Psoas muscle (tissue), 8 donors: ENCODE measurements around the gene ACSS3. TPM values are rescaled to one million over a fixed set of nuclear protein-coding genes. Genes with fewer than 3 reads are reported as not detected.
"Not testable (repeated sequence)": the region's sequence is repeated elsewhere in the genome, so short reads cannot be mapped to it uniquely, and the experiment has no call there.

Source experiments
- ATAC-seq, 4 donors: fragments of 200-7000 bp; cut with Tn5 transposase; one replicate each; pipeline ENCODE4 v1.9.1; 2020; ENCODE audit warnings: moderate library complexity in 3 of 4, mild to moderate bottlenecking in 2 of 4
- DNase-seq, 2 donors: peaks; one replicate each; pipeline ENCODE4 v3.0.0-alpha.2; 2020
- H3K27ac ChIP-seq: fragments of 200-600 bp; one replicate; pipeline ENCODE4 v1.8.0; 2022
- H3K27me3 ChIP-seq, 3 donors: fragments of 200-600 bp in 1 of 3; one replicate each; pipeline versions ENCODE4 v1.6.1 to v1.8.0; 2013 to 2022; ENCODE audit warnings: low read length in 2 of 3, mild to moderate bottlenecking in 2 of 3, moderate library complexity in 1 of 3; ENCODE audit not compliant: insufficient read depth in 3 of 3
- H3K36me3 ChIP-seq, 2 donors: fragments of 200-600 bp in 1 of 2; one replicate each; pipeline versions ENCODE4 v1.6.1 to v1.8.0; 2013 to 2022; ENCODE audit warnings: low read depth in 1 of 2, mild to moderate bottlenecking in 1 of 2, moderate library complexity in 1 of 2; ENCODE audit not compliant: insufficient read depth in 1 of 2
- H3K4me1 ChIP-seq: fragments of 200-600 bp; one replicate; pipeline ENCODE4 v1.8.0; 2022
- H3K4me3 ChIP-seq: fragments of 200-600 bp; one replicate; pipeline ENCODE4 v1.8.0; 2022; ENCODE audit warnings: mild to moderate bottlenecking
- H3K9me3 ChIP-seq: fragments of 200-600 bp; one replicate; pipeline ENCODE4 v1.8.0; 2022
- CTCF ChIP-seq: fragments of 200-600 bp; IDR thresholded peaks from one replicate; pipeline ENCODE4 v1.8.0; 2022; ENCODE audit warnings: antibody characterized with exemption
- WGBS, 3 donors: extraction: QIAGEN DNeasy Blood & Tissue Kit; methylation state at CpG; one replicate each; pipeline versions ENCODE4 v1.1.6 to v1.1.7; 2013; 5-methylcytosine and 5-hydroxymethylcytosine counted together
- intact Hi-C, 2 donors: fragments of 100-400 bp; cut with DNase I; formaldehyde crosslinking; loops; one replicate each; pipeline versions ENCODE4 v1.11.0 to v1.14.2; 2022
- long read RNA-seq, 2 donors: library from polyadenylated mRNA; unstranded; transcript quantifications; one replicate each; pipeline ENCODE4 v2.0.0, GENCODE V29; 2021
- polyA plus RNA-seq, 3 donors: library from polyadenylated mRNA; stranded (reverse); fragments of 200-250 nt; gene quantifications; one replicate each; pipeline ENCODE4 v1.2.3, GENCODE V29; 2013
- total RNA-seq, 4 donors: library from RNA; stranded (reverse); fragmentation: NEBNext Ultra II Directional in 2 of 4; extraction: Animal tissue kit (Norgen Biotek cat#: 25700) in 2 of 4; gene quantifications; one replicate each; pipeline versions ENCODE4 v1.2.1 to v1.2.4, GENCODE V29; 2021 to 2023
- donor health status: healthy with polysubstance abuse.
- donor health status: DM: no; HTN: no; CAD: no; lungs with moderate emphysema.
- donor health status: Bipolar disorder and iron deficiency.
- donor health status: healthy.
- donor health status: DM: yes; HTN: yes; CAD: no.
- donor health status: DM: no; HTN: no; CAD: no.
- donor health status: DM: no; HTN: no; CAD: no.
- donor health status: DM: yes; HTN: yes; CAD: no.

Gene ACSS3
- total RNA-seq (10 to 100 TPM in 3 of 4 donors, 1 to 10 TPM in 1; 7.1 to 21.9 (median 14.5) TPM), polyA plus RNA-seq (1 to 10 TPM; 1.3 to 5.4 (median 3.0) TPM)
- long read RNA-seq, donor 1, full-length matches to known transcripts, result 7 of 11 reads
- long read RNA-seq, donor 1, partial matches to known transcripts, result 0 of 11 reads
- long read RNA-seq, donor 1, other reads (novel, unspliced or antisense), result 4 of 11 reads
- long read RNA-seq, donor 2, full-length matches to known transcripts, result 3 of 7 reads
- long read RNA-seq, donor 2, partial matches to known transcripts, result 0 of 7 reads
- long read RNA-seq, donor 2, other reads (novel, unspliced or antisense), result 4 of 7 reads

GRCh38 chr12:81077686-81078441, at the start of gene ACSS3:
ACSS3 (plus strand) TSS chr12:81078079; CDS start chr12:81078121, 42 bp downstream.
- intact Hi-C loops, result no loop called here
- no peak for TF ChIP-seq CTCF
- DNase-seq (peak; percentile 70 to 76), ATAC-seq (peak; percentile 66 to 81 (median 72))
- no peaks in the 10 kb centered on the region for H3K27me3 ChIP-seq
- WGBS, 3 donors, result 1 to 2% (median 1%) methylated on average over 49 of the region's 49 CpGs
- peaks cover 6% of the 10 kb centered on the region for H3K4me1 ChIP-seq
- H3K4me3 ChIP-seq, result peak within 1 kb of the TSS; percentile 86
- no peaks in the 10 kb centered on the region for H3K9me3 ChIP-seq
- no peaks in the 10 kb centered on the region for H3K36me3 ChIP-seq
- peak within 1 kb of the TSS; percentile 94 for H3K27ac ChIP-seq

DNA sequence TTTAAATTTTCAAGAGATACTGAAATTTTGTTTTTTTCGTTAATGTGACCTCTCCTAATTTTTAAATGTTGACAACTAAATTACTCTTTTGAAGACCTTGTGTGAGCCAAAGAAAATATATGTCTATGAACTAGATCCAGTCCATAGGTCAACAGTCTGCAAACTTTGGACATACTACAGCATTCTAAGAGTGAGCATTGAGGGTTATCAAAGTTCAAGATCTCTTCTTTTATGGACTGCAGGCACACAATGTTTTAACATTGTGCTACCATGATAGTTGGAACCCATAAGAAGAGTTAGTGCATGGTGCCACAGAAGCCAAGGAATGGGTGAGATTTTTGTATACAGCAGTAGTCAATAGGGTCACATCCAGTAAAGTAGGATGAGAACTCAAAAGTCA, 43.0 kb upstream of the ACSS3 start:
- 75 to 90% (median 77%) methylated on average over 1 of the region's 1 CpG for WGBS, 3 donors
- no peaks in the 10 kb centered on the region for H3K9me3 ChIP-seq
- DNase-seq (no peak), ATAC-seq (no peak)
- H3K36me3 ChIP-seq, result no peaks in the 10 kb centered on the region
- intact Hi-C loops, result no loop called here
- no peak overlapping the region for H3K4me3 ChIP-seq
- H3K27me3 ChIP-seq, result no peaks in the 10 kb centered on the region
- H3K4me1 ChIP-seq, result no peaks in the 10 kb centered on the region
- no peak for TF ChIP-seq CTCF
- no peak overlapping the region for H3K27ac ChIP-seq

GRCh38 chr12:81039231-81039630, 38.6 kb upstream of the ACSS3 start:
- no peak for TF ChIP-seq CTCF
- ATAC-seq (no peak), DNase-seq (no peak)
- no peaks in the 10 kb centered on the region for H3K4me1 ChIP-seq
- 41 to 52% (median 41%) methylated on average over 2 of the region's 2 CpGs for WGBS, 3 donors
- H3K27me3 ChIP-seq, result no peaks in the 10 kb centered on the region
- H3K4me3 ChIP-seq, result no peak overlapping the region
- H3K9me3 ChIP-seq, result no peaks in the 10 kb centered on the region
- no peak overlapping the region for H3K27ac ChIP-seq
- intact Hi-C loops, result no loop called here
- no peaks in the 10 kb centered on the region for H3K36me3 ChIP-seq

DNA sequence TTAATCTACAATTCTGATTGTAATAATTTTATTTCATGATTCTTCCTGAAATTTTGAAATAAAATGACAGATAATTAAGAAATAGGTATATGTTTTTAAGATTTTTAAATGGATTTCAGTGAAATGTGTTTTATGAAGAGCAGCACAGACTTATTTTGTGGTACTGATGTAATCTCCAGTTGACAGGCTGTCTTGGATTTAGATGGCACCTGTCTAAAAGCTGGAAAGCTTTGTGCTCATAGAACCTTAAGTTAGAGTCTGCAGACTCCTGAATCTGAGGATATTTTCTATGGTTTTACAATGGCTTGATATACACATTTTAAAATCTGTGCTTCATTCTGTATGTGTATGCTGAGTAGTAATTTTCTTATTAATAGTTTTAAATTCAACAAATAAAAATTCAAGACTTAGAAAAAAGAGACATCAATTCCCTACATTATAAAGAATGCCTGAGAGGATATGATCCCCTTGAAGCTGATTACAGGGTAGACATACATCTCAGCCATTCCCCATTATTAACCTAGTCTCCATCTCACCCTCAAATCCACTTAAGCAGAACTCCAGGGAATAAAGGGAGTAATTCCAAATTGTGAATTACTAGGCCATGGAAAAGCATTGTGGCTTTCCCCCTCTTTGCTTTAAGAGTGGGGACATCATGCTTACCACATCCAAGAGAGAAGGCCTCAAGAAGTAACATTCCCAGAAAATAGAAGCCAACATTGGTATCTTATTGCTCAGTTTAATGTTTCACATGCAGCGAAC, 33.7 kb upstream of the ACSS3 start:
- intact Hi-C loops, result no loop called here
- no peak for TF ChIP-seq CTCF
- H3K27ac ChIP-seq, result no peak overlapping the region
- H3K4me3 ChIP-seq, result no peak overlapping the region
- H3K36me3 ChIP-seq, result no peaks in the 10 kb centered on the region
- H3K4me1 ChIP-seq, result no peaks in the 10 kb centered on the region
- ATAC-seq (no peak), DNase-seq (no peak)
- H3K9me3 ChIP-seq, result no peaks in the 10 kb centered on the region
- no peaks in the 10 kb centered on the region for H3K27me3 ChIP-seq
- 96 to 97% (median 97%) methylated on average over 1 of the region's 1 CpG for WGBS, 3 donors

- ATAC-seq, H3K4me3 ChIP-seq, H3K9me3 ChIP-seq, H3K27me3 ChIP-seq, DNase-seq, H3K4me1 ChIP-seq, H3K27ac ChIP-seq, intact Hi-C loops, H3K36me3 ChIP-seq: not testable (repeated sequence)
- 88 to 91% (median 90%) methylated on average over 11 of the region's 11 CpGs for WGBS, 3 donors
These were observed 12.9 kb upstream of the ACSS3 start for GRCh38 chr12:81064971-81065370.
